Measurements from ENCODE around the gene MYO1B. TPM values are rescaled to one million over a fixed set of nuclear protein-coding genes. Genes with fewer than 3 reads are reported as not detected.

MYO1B gene
- polyA plus RNA-seq, 3 donors: 0.01 TPM; not detected in 2

DNA sequence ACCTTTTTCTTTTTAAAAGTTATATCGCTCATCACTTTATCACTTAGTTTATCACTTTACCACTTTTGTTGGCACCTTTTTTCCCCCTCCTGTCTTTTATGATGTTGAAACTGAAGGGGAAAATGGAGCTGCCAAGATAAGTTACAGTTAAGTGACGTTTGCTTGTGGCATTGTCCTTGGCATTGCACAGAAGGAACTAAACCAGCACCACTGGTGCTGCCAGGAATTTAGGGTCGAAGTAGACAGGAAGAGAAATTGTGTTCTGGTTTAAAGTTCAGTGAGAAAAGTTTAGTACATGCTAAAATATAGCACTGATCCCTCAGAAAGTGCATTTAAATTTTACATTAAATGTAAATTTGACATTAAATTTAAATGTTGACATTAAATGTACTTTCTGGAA, 49.9 kb downstream of the MYO1B start:
- Histone ChIP-seq H2AFZ (ENCODE audit: insufficient read depth, low read depth, low read length, poor library complexity, severe bottlenecking) (no peak overlapping the region), H3K36me3 (replicated peaks in 1 of 2; ENCODE audit: control insufficient read depth in 1 of 2, insufficient read depth in 2 of 2, low read length in 2 of 2) (no peaks in the 10 kb centered on the region), H3K27me3 (ENCODE audit: control insufficient read depth in 2 of 2, insufficient read depth in 2 of 2, low read length in 2 of 2) (no peaks in the 10 kb centered on the region), H3K4me1 (ENCODE audit: control insufficient read depth in 1 of 2, insufficient read depth in 2 of 2, low read length in 2 of 2) (no peaks in the 10 kb centered on the region), H3K4me3 (replicated peaks in 1 of 3; ENCODE audit: low read depth in 2 of 3, low read length in 3 of 3) (no peak overlapping the region), H4K20me1 (ENCODE audit: insufficient read depth, low read length) (no peaks in the 10 kb centered on the region), H3K79me2 (ENCODE audit: insufficient read depth, low read length) (no peaks in the 10 kb centered on the region), H3K27ac (ENCODE audit: low read depth in 1 of 2, low read length in 2 of 2) (no peak overlapping the region), H3K9ac (ENCODE audit: insufficient read depth, low read length, poor library complexity, severe bottlenecking) (no peak overlapping the region), H3K4me2 (replicated peaks; ENCODE audit: extremely low read depth, low read length, poor library complexity, severe bottlenecking) (no peak overlapping the region), H3K9me3 (replicated peaks in 1 of 2; ENCODE audit: control insufficient read depth in 1 of 2, insufficient read depth in 1 of 2, low read length in 2 of 2) (no peaks in the 10 kb centered on the region)
- Mint-ChIP-seq H3K4me1 (no peaks in the 10 kb centered on the region), H3K27ac (no peak overlapping the region), H3K4me3 (no peak overlapping the region), H3K9me3 (no peaks in the 10 kb centered on the region), H3K36me3 (no peaks in the 10 kb centered on the region), H3K27me3 (ENCODE audit: low read depth in 3 of 3) (no peaks in the 10 kb centered on the region)
- intact Hi-C loops (cut with micrococcal nuclease): no loop called here
- DNase-seq: no peak
- WGBS (ENCODE audit: insufficient coverage): 20% methylated on average over 1 of the region's 3 CpGs
- TF ChIP-seq, protein P1, sequence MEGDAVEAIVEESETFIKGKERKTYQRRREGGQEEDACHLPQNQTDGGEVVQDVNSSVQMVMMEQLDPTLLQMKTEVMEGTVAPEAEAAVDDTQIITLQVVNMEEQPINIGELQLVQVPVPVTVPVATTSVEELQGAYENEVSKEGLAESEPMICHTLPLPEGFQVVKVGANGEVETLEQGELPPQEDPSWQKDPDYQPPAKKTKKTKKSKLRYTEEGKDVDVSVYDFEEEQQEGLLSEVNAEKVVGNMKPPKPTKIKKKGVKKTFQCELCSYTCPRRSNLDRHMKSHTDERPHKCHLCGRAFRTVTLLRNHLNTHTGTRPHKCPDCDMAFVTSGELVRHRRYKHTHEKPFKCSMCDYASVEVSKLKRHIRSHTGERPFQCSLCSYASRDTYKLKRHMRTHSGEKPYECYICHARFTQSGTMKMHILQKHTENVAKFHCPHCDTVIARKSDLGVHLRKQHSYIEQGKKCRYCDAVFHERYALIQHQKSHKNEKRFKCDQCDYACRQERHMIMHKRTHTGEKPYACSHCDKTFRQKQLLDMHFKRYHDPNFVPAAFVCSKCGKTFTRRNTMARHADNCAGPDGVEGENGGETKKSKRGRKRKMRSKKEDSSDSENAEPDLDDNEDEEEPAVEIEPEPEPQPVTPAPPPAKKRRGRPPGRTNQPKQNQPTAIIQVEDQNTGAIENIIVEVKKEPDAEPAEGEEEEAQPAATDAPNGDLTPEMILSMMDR (IDR thresholded peaks at IDR 0.05): no peak

DNA sequence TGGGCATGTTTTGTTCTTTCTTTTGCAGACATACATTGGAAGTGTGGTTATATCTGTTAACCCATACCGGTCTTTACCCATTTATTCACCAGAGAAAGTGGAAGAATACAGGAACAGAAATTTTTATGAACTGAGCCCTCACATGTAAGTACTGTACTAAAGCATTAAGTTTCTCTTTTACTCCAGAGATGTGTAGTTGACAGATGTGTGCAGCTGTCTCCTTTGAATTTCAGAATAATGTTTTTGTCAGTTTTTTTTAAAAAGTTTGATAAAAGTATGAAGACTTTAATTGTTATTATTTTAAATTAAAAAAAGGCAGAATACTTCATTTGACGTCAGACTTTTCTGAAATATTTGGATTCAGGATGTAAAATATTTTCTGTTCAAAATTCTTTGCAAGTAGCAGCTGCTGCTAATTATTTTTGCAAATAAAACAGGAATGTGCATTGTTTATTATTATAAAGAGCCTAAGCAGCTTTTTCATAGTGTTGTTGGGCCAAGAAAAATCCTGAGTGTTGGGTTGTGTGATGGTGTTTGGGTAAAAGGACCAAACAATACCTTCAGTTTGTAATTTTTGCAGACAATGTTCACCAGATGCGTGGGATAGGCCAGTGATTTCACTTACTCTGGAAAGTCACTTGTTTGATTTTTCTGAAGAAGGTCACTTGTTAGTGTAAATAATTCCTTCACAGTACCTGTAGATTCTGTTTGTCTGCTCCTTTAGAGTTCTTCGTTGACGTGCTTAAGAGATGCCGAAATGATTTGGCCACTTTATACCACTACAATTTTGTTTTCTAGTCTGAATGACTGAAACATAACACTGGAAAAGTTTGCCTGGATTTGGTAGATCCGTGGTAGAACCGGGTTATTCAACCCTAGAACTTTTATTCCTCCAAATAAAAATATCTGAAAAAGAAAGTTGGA, 51.1 kb downstream of the MYO1B start:
- Mint-ChIP-seq H3K9me3 (no peaks in the 10 kb centered on the region), H3K4me1 (no peaks in the 10 kb centered on the region), H3K27me3 (ENCODE audit: low read depth in 3 of 3) (peaks cover 0 to 2% (median 0%) of the 10 kb centered on the region in 3 donors), H3K36me3 (no peaks in the 10 kb centered on the region), H3K4me3 (no peak overlapping the region), H3K27ac (no peak overlapping the region)
- H3K36me3 ChIP-seq (replicated peaks in 1 of 2; ENCODE audit: control insufficient read depth in 1 of 2, insufficient read depth in 2 of 2, low read length in 2 of 2): no peaks in the 10 kb centered on the region
- no peak overlapping the region for H3K27ac ChIP-seq (ENCODE audit: low read depth in 1 of 2, low read length in 2 of 2)
- no peaks in the 10 kb centered on the region for H3K79me2 ChIP-seq (ENCODE audit: insufficient read depth, low read length)
- H3K4me1 ChIP-seq (ENCODE audit: control insufficient read depth in 1 of 2, insufficient read depth in 2 of 2, low read length in 2 of 2): no peaks in the 10 kb centered on the region
- H2AFZ ChIP-seq (ENCODE audit: insufficient read depth, low read depth, low read length, poor library complexity, severe bottlenecking): no peak overlapping the region
- intact Hi-C loops (cut with micrococcal nuclease): no loop called here
- H3K4me3 ChIP-seq (replicated peaks in 1 of 3; ENCODE audit: low read depth in 2 of 3, low read length in 3 of 3): no peak overlapping the region
- no CpG with 5 or more reads among the region's 8 CpGs for WGBS (ENCODE audit: insufficient coverage)
- H3K9me3 ChIP-seq (replicated peaks in 1 of 2; ENCODE audit: control insufficient read depth in 1 of 2, insufficient read depth in 1 of 2, low read length in 2 of 2): no peaks in the 10 kb centered on the region
- no peak for DNase-seq
- H3K9ac ChIP-seq (ENCODE audit: insufficient read depth, low read length, poor library complexity, severe bottlenecking): no peak overlapping the region
- H3K27me3 ChIP-seq (ENCODE audit: control insufficient read depth in 2 of 2, insufficient read depth in 2 of 2, low read length in 2 of 2): no peaks in the 10 kb centered on the region
- no peaks in the 10 kb centered on the region for H4K20me1 ChIP-seq (ENCODE audit: insufficient read depth, low read length)
- H3K4me2 ChIP-seq (replicated peaks; ENCODE audit: extremely low read depth, low read length, poor library complexity, severe bottlenecking): no peak overlapping the region
- TF ChIP-seq, protein P1 (IDR thresholded peaks at IDR 0.05): no peak

Data from CD14-positive monocyte (primary cell).